SK-N-MC (cell line): ENCODE data around the gene FCHSD2.

Experiments used
- DNase-seq: peaks from one replicate; pipeline ENCODE4 v3.0.0-alpha.2; 2011; ENCODE audit warnings: low read depth, low spot score
- H3K27ac ChIP-seq: fragments of 200-600 bp; sonication (generic); 2 replicates; pipeline ENCODE4 v1.5.1; 2016; ENCODE audit warnings: mixed run types
- H3K36me3 ChIP-seq: fragments of 200-600 bp; sonication (generic); 2 replicates; pipeline ENCODE4 v1.6.1; 2017; ENCODE audit warnings: antibody characterized with exemption, low read length, mixed read lengths; ENCODE audit not compliant: insufficient read depth
- H3K4me3 ChIP-seq: fragments of 200-600 bp; sonication (generic); 2 replicates; pipeline ENCODE4 v1.5.1; 2016
- H3K9ac ChIP-seq: fragments of 200-600 bp; sonication (generic); 2 replicates; pipeline ENCODE4 v1.8.0; 2017; ENCODE audit warnings: mixed run types, mixed read lengths; ENCODE audit not compliant: insufficient read length
- H3K9me3 ChIP-seq: fragments of 200-600 bp; sonication (generic); 2 replicates; pipeline ENCODE4 v1.6.1; 2017; ENCODE audit warnings: low read depth, mild to moderate bottlenecking, antibody characterized with exemption, low read length, moderate library complexity, mixed read lengths
- EZH2 ChIP-seq: fragments of 200-600 bp; sonication (generic); IDR thresholded peaks from one replicate; pipeline ENCODE4 v1.6.1; 2017; ENCODE audit warnings: antibody characterized with exemption
- FOXP2 ChIP-seq: optimal IDR thresholded peaks from 2 replicates; pipeline ENCODE3; 2011; ENCODE audit warnings: mild to moderate bottlenecking, moderate library complexity; ENCODE audit not compliant: insufficient read depth; ENCODE audit errors: extremely low read length, control extremely low read depth
- POLR2AphosphoS5 ChIP-seq: IDR thresholded peaks from 2 replicates; pipeline ENCODE4 v1.6.1; 2012; ENCODE audit warnings: mild to moderate bottlenecking, low read depth, low read length, borderline replicate concordance

Gene FCHSD2

DNA sequence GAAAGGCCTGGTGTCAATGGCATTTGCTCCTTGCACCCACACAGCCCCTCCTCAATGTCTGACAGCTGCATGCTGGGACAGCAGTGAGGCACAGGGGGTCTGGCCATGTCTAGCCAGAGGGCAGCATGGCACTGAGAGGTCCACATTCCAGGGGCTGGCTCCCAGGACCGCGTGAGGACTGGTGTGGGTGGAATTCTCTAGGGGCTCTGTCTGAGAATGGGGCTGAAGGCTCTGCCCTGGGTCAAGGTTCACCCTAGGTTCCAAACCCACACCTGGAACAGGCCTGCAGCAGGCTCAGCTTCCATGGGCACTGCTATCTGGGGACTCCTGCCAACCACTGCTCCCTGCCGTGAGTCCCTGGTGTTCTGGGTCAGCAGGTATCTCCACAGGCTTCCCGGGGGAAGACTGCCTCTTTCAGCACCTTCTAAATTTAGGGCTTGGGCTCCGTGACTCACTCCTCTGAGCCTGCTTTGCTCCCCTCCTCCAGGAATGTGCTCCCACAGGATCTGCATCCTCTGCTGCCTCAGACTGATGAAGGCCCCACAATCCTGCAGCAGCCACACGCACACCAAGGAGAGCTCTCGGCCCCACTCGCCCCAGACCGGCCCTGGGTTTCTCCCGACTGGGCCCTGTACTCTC, 352.5 kb downstream of the FCHSD2 start:
- DNase-seq, result no peak
- H3K27ac ChIP-seq, result no peak overlapping the region
- H3K36me3 ChIP-seq, result no peaks in the 10 kb centered on the region
- no peak overlapping the region for H3K4me3 ChIP-seq
- no peak overlapping the region for H3K9ac ChIP-seq
- no peaks in the 10 kb centered on the region for H3K9me3 ChIP-seq
- TF ChIP-seq EZH2 (no peak), POLR2AphosphoS5 (no peak), FOXP2 (no peak)

DNA sequence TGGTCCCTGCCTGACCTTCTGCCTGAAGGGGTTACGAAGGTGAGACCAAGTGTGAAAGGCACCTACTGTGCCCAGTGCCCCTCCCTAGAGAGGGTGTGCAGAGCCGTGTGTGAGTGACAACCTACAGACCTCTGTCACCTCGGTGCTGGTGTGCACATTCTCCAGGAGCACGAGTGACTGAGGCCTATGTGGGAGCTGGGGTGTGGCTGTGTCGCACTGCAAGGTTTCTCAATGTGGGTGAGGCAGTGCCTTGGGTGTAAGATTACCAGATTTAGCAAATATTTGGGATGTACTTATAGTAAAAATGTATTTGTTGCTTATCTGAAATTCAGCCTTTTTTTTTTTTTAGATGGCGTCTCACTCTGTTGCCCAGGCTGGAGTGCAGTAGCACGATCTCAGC, 353.9 kb downstream of the FCHSD2 start:
- DNase-seq, result no peak
- Histone ChIP-seq H3K9me3 (no peaks in the 10 kb centered on the region), H3K36me3 (no peaks in the 10 kb centered on the region), H3K4me3 (no peak overlapping the region), H3K9ac (no peak overlapping the region), H3K27ac (no peak overlapping the region)
- TF ChIP-seq EZH2 (no peak), FOXP2 (no peak), POLR2AphosphoS5 (no peak)

DNA sequence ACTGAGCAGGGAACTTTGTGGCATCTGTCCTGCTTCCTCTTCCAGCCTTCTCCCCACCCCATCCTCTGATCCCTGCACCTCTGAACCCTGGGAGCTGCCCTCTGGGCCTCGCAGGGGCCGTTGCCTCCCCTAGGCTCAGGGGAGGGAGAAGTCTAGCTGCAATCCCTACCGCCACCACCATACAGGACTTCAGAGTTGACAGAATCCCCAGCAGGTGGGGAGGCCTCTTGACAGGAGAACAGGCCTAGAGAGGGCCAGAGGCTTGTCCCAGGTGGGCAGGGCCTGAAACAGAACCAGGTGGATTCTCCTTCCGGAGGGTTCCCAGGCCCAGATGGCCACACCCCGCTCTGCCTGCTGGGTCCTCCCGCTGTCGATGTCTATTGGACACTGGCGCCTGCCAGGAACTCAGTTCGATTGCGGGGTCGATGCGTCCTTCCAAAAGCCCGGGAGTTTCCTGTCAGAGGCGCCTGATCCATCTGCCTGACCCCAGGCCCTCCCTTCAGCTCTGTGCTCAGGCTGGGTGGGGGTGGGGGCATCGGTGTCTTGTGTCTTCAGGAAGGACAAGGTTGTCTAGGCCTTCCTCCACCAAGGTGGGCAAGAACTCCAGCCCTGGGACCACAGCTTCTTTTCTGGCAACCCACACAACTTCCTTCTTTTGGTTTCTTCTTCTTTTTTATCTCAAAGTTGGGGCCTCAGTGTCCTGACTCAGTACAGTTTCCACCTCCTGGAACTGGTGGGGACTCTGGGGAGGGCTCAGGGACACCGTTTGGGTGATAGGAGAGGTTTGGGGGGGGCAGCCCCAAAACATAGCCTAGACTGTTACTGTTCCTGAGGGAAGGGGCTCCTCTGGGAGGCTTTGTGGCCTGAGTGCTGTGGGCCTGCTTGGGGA, 354.7 kb downstream of the FCHSD2 start:
- DNase-seq, result no peak

More for the DNA sequence above, 354.7 kb downstream of the FCHSD2 start:
- TF ChIP-seq POLR2AphosphoS5, result no peak
- TF ChIP-seq EZH2, result no peak
- no peak for TF ChIP-seq FOXP2
- Histone ChIP-seq H3K36me3 (no peaks in the 10 kb centered on the region), H3K27ac (no peak overlapping the region), H3K4me3 (no peak overlapping the region), H3K9ac (no peak overlapping the region), H3K9me3 (no peaks in the 10 kb centered on the region)
